HFFc6 (cell line): ENCODE measurements around the gene NRL. TPM values are rescaled to one million over a fixed set of nuclear protein-coding genes. Genes with fewer than 3 reads are reported as not detected.

Experiments
- DNase-seq: peaks from one replicate; pipeline ENCODE4 v3.0.0-alpha.2; 2018
- H3K27ac Mint-ChIP-seq: 2 replicates; pipeline ENCODE4 v1.8.0; 2020; ENCODE audit warnings: mild to moderate bottlenecking, mixed read lengths
- H3K27me3 Mint-ChIP-seq: 2 replicates; pipeline ENCODE4 v1.8.0; 2021; ENCODE audit warnings: mild to moderate bottlenecking, moderate library complexity, mixed read lengths; ENCODE audit not compliant: insufficient read depth
- H3K36me3 Mint-ChIP-seq: 2 replicates; pipeline ENCODE4 v1.8.0; 2021; ENCODE audit warnings: low read depth, mixed read lengths
- H3K4me1 Mint-ChIP-seq: 2 replicates; pipeline ENCODE4 v1.8.0; 2020; ENCODE audit warnings: low read depth, mixed read lengths
- H3K4me3 Mint-ChIP-seq: 2 replicates; pipeline ENCODE4 v1.8.0; 2020; ENCODE audit warnings: mild to moderate bottlenecking, moderate library complexity, mixed read lengths
- H3K9me3 Mint-ChIP-seq: 2 replicates; pipeline ENCODE4 v1.8.0; 2020; ENCODE audit warnings: mild to moderate bottlenecking, mixed read lengths
- CTCF ChIP-seq: fragments of 200-600 bp; sonication (generic); IDR thresholded peaks from 2 replicates; pipeline ENCODE4 v1.5.0; 2021; ENCODE audit warnings: antibody characterized with exemption, mild to moderate bottlenecking
- total RNA-seq, 6 experiments: library from RNA; stranded (reverse); fragmentation: NEBNext Ultra II Directional; extraction: Animal tissue kit (Norgen Biotek cat#: 25700); gene quantifications; 2 replicates in 1 of 6; 3 replicates in 5 of 6; pipeline ENCODE4 v1.2.3, GENCODE V29; 2021

The NRL gene
- total RNA-seq, 6 experiments from 2014 or later: 0.26 to 0.85 (median 0.49) TPM

- no peak overlapping the region for H3K4me3 Mint-ChIP-seq
- H3K27me3 Mint-ChIP-seq: peaks cover 38% of the 10 kb centered on the region
- H3K27ac Mint-ChIP-seq: no peak overlapping the region
- H3K9me3 Mint-ChIP-seq: no peaks in the 10 kb centered on the region
- peaks cover 7% of the 10 kb centered on the region; the same call in 1 of the 2 replicates for H3K4me1 Mint-ChIP-seq
- H3K36me3 Mint-ChIP-seq: no peaks in the 10 kb centered on the region
- no peak for TF ChIP-seq CTCF
- no peak for DNase-seq
Observed at GRCh38 chr14:24057271-24057670, 57.5 kb downstream of the NRL start.

- H3K4me3 Mint-ChIP-seq: no peak overlapping the region
- H3K9me3 Mint-ChIP-seq: no peaks in the 10 kb centered on the region
- peaks cover 7% of the 10 kb centered on the region; the same call in 1 of the 2 replicates for H3K4me1 Mint-ChIP-seq
- no peaks in the 10 kb centered on the region for H3K36me3 Mint-ChIP-seq
- no peak overlapping the region for H3K27ac Mint-ChIP-seq
- DNase-seq: no peak
- peaks cover 38% of the 10 kb centered on the region for H3K27me3 Mint-ChIP-seq
- no peak for TF ChIP-seq CTCF
Observed at GRCh38 chr14:24056800-24057184, 58.0 kb downstream of the NRL start.

GRCh38 chr14:24055971-24056799, 58.6 kb downstream of the NRL start:
- no peak overlapping the region for H3K27ac Mint-ChIP-seq
- no peak for DNase-seq
- no peaks in the 10 kb centered on the region for H3K36me3 Mint-ChIP-seq
- peaks cover 35% of the 10 kb centered on the region for H3K27me3 Mint-ChIP-seq
- H3K9me3 Mint-ChIP-seq: no peaks in the 10 kb centered on the region
- H3K4me1 Mint-ChIP-seq: peaks cover 9% of the 10 kb centered on the region
- TF ChIP-seq CTCF: no peak
- no peak overlapping the region for H3K4me3 Mint-ChIP-seq

GRCh38 chr14:24054646-24055045, 60.1 kb downstream of the NRL start:
- Mint-ChIP-seq H3K27me3 (peaks cover 38% of the 10 kb centered on the region), H3K9me3 (no peaks in the 10 kb centered on the region), H3K4me3 (no peak overlapping the region), H3K27ac (no peak overlapping the region), H3K4me1 (peaks cover 12% of the 10 kb centered on the region), H3K36me3 (no peaks in the 10 kb centered on the region)
- no peak for TF ChIP-seq CTCF
- no peak for DNase-seq

GRCh38 chr14:24054324-24054641, 60.5 kb downstream of the NRL start:
- Mint-ChIP-seq H3K36me3 (no peaks in the 10 kb centered on the region), H3K27ac (no peak overlapping the region), H3K4me3 (no peak overlapping the region), H3K4me1 (peaks cover 12% of the 10 kb centered on the region), H3K9me3 (no peaks in the 10 kb centered on the region), H3K27me3 (peaks cover 41% of the 10 kb centered on the region)
- no peak for TF ChIP-seq CTCF
- DNase-seq: no peak
